HepG2 (cell line): ENCODE measurements around the gene KRT38.

Source experiments
- GATAD1 ChIP-seq: IDR thresholded peaks from 2 replicates; pipeline ENCODE4 v1.6.1; 2016; ENCODE audit warnings: missing genetic modification reagents, missing compliant biosample characterization
- HIVEP1 ChIP-seq: sonication (generic); formaldehyde crosslinking; IDR thresholded peaks from 2 replicates; pipeline ENCODE4 v1.4.0; 2020; ENCODE audit warnings: mild to moderate bottlenecking, missing genetic modification reagents
- RFXANK ChIP-seq: IDR thresholded peaks from 2 replicates; pipeline ENCODE4 v1.6.1; 2016
- SMAD3 ChIP-seq: sonication (generic); formaldehyde crosslinking; IDR thresholded peaks from 2 replicates; pipeline ENCODE4 v1.4.0; 2020; ENCODE audit warnings: missing genetic modification reagents
- SRF ChIP-seq: IDR thresholded peaks from 2 replicates; pipeline ENCODE4 v1.6.1; 2011; ENCODE audit warnings: mild to moderate bottlenecking, low read depth, low read length, moderate library complexity
- YY1 ChIP-seq: IDR thresholded peaks from 2 replicates; pipeline ENCODE4 v1.6.1; 2011; ENCODE audit warnings: low read length, low read depth, moderate library complexity, mild to moderate bottlenecking; ENCODE audit not compliant: insufficient read depth, insufficient replicate concordance
- ZNF274 ChIP-seq: sonication (generic); formaldehyde crosslinking; IDR thresholded peaks from 2 replicates; pipeline ENCODE4 v1.5.1; 2020; ENCODE audit warnings: mild to moderate bottlenecking, missing genetic modification reagents
- ZNF530 ChIP-seq: sonication (generic); formaldehyde crosslinking; IDR thresholded peaks from 2 replicates; pipeline ENCODE4 v1.5.0; 2020; ENCODE audit warnings: low read depth, mild to moderate bottlenecking, missing genetic modification reagents
- ZNF703 ChIP-seq: sonication (generic); formaldehyde crosslinking; IDR thresholded peaks from 2 replicates; pipeline ENCODE4 v1.5.1; 2020; ENCODE audit warnings: missing genetic modification reagents, mild to moderate bottlenecking, moderate library complexity, borderline replicate concordance
- TF ChIP-seq, protein P1 (sequence below): fragments of 450-650 bp; IDR thresholded peaks from 2 replicates; pipeline ENCODE4 v1.6.1; 2017

DNA sequence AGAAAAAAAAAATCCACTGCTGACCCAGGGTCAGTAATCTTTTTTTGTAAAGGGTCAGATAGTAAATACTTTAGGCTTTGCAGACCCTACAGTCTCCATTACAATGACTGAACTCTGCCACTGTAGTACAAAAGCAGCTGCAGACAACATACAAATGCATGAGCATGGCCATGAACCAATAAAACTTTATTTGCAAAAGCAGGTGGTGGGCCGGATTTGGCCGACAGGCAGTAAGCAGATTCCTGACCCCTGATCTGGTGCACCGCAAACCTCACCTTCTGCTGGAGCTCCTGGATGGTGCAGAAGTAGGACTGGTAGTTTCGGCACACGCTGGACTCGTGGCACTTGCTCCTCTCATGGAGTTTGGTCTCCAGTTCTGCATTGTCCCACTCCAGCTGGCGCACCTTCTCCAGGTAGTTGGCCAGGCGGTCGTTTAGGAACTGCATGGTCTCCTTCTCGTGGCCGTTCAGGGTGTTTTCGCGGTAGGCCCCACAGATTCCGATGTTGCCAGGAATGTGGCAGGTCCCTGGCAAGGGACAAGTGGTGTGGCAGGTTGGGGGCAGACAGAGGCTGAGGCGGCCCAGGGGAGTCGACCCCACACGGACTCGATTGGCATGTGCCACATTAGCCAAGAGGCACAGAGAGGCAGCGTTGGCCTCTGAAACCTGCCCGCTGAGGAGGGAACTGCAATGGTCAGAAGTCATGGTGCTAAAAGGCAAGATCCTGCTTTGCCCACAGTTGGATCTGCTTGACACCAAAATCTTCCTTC is 29.5 kb downstream of the KRT38 start:
- TF ChIP-seq HIVEP1 (CRISPR knock-in tag) (no peak), RFXANK (CRISPR knock-in tag) (no peak), ZNF703 (CRISPR knock-in tag) (no peak), ZNF530 (CRISPR knock-in tag) (no peak), YY1 (no peak), ZNF274 (CRISPR knock-in tag) (no peak), SMAD3 (CRISPR knock-in tag) (no peak), GATAD1 (no peak), SRF (no peak)
- TF ChIP-seq, protein P1, sequence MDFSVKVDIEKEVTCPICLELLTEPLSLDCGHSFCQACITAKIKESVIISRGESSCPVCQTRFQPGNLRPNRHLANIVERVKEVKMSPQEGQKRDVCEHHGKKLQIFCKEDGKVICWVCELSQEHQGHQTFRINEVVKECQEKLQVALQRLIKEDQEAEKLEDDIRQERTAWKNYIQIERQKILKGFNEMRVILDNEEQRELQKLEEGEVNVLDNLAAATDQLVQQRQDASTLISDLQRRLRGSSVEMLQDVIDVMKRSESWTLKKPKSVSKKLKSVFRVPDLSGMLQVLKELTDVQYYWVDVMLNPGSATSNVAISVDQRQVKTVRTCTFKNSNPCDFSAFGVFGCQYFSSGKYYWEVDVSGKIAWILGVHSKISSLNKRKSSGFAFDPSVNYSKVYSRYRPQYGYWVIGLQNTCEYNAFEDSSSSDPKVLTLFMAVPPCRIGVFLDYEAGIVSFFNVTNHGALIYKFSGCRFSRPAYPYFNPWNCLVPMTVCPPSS: no peak
